ENCODE data around the gene DNAH10.

- TF ChIP-seq ARNTL (CRISPR knock-in tag; IDR thresholded peaks at IDR 0.05; ENCODE audit: borderline replicate concordance, low read depth), result no peak
- no peak for TF ChIP-seq ZC3H10 (CRISPR knock-in tag; IDR thresholded peaks at IDR 0.05)
- TF ChIP-seq PATZ1 (CRISPR knock-in tag; IDR thresholded peaks at IDR 0.05; ENCODE audit: borderline replicate concordance), result no peak
- no peak for TF ChIP-seq RARB (CRISPR knock-in tag; IDR thresholded peaks at IDR 0.05)
- TF ChIP-seq ZFP3 (CRISPR knock-in tag; IDR thresholded peaks at IDR 0.05), result no peak
- no peak for TF ChIP-seq ZNF565 (CRISPR knock-in tag; conservative IDR thresholded peaks at IDR 0.05; ENCODE audit: low read depth)
Observed at GRCh38 chr12:123807670-123808069, 45.6 kb downstream of the DNAH10 start.
